Upper lobe of right lung (tissue), 1 donor: ENCODE measurements around the gene ASPA. TPM values are rescaled to one million over a fixed set of nuclear protein-coding genes. Genes with fewer than 3 reads are reported as not detected.
"Not testable (repeated sequence)": the region's sequence is repeated elsewhere in the genome, so short reads cannot be mapped to it uniquely, and the experiment has no call there.

Source experiments
- ATAC-seq: fragments of 200-7000 bp; cut with Tn5 transposase; one replicate; pipeline ENCODE4 v1.9.1; 2020; ENCODE audit warnings: mild to moderate bottlenecking, moderate library complexity
- DNase-seq: peaks from one replicate; pipeline ENCODE4 v3.0.0-alpha.2; 2020
- H3K27ac ChIP-seq: fragments of 200-600 bp; one replicate; pipeline ENCODE4 v1.8.0; 2022
- H3K27me3 ChIP-seq: fragments of 200-600 bp; one replicate; pipeline ENCODE4 v1.8.0; 2022; ENCODE audit warnings: mild to moderate bottlenecking
- H3K36me3 ChIP-seq: fragments of 200-600 bp; one replicate; pipeline ENCODE4 v1.8.0; 2022
- H3K4me1 ChIP-seq: fragments of 200-600 bp; one replicate; pipeline ENCODE4 v1.8.0; 2022
- H3K4me3 ChIP-seq: fragments of 200-600 bp; one replicate; pipeline ENCODE4 v1.8.0; 2022; ENCODE audit warnings: mild to moderate bottlenecking
- H3K9me3 ChIP-seq: fragments of 200-600 bp; one replicate; pipeline ENCODE4 v1.8.0; 2022
- CTCF ChIP-seq: fragments of 200-600 bp; IDR thresholded peaks from one replicate; pipeline ENCODE4 v1.8.0; 2022; ENCODE audit warnings: antibody characterized with exemption
- intact Hi-C: fragments of 100-400 bp; cut with DNase I; formaldehyde crosslinking; loops from one replicate; pipeline ENCODE4 v1.11.0; 2022
- long read RNA-seq: library from polyadenylated mRNA; unstranded; transcript quantifications from one replicate; pipeline ENCODE4 v2.0.0, GENCODE V29; 2021
- total RNA-seq: library from RNA; stranded (reverse); fragmentation: NEBNext Ultra II Directional; extraction: Animal tissue kit (Norgen Biotek cat#: 25700); gene quantifications from one replicate; pipeline ENCODE4 v1.2.1, GENCODE V29; 2021
- donor health status: DM: no; HTN: yes; CAD: no; lungs with severe emphysema.

The ASPA gene
- total RNA-seq = 8.2 TPM
- long read RNA-seq, full-length matches to known transcripts = 2 of 4 reads
- long read RNA-seq, partial matches to known transcripts = 0 of 4 reads
- long read RNA-seq, other reads (novel, unspliced or antisense) = 2 of 4 reads

- no peaks in the 10 kb centered on the region for H3K36me3 ChIP-seq
- peak within 1 kb of the TSS; percentile 36 for H3K4me3 ChIP-seq
- peaks cover 12% of the 10 kb centered on the region for H3K4me1 ChIP-seq
- H3K27ac ChIP-seq = peak within 1 kb of the TSS; percentile 45
- no peak for TF ChIP-seq CTCF
- ATAC-seq (no peak), DNase-seq (no peak)
- no peaks in the 10 kb centered on the region for H3K27me3 ChIP-seq
- no peaks in the 10 kb centered on the region for H3K9me3 ChIP-seq
- intact Hi-C loops = no loop called here
Measured at GRCh38 chr17:3475812-3476610, at the start of gene ASPA. ASPA (plus strand) TSS chr17:3475997; CDS start chr17:3476160, 163 bp downstream.

- H3K36me3 ChIP-seq, H3K27me3 ChIP-seq, H3K27ac ChIP-seq, H3K4me1 ChIP-seq, H3K9me3 ChIP-seq, H3K4me3 ChIP-seq, intact Hi-C loops: not testable (repeated sequence)
- peak; percentile 67 for DNase-seq
- peak; percentile 91 for ATAC-seq
Measured at GRCh38 chr17:3433215-3433614, 42.6 kb upstream of the ASPA start.

- no peak for TF ChIP-seq CTCF
Measured at GRCh38 chr17:3433741-3434140, 42.1 kb upstream of the ASPA start, which contains the start of gene OR1E2. OR1E2 (minus strand) TSS chr17:3433841; CDS start chr17:3433841, 0 bp downstream.

GRCh38 chr17:3438368-3438767, 37.4 kb upstream of the ASPA start:
- H3K27me3 ChIP-seq = no peaks in the 10 kb centered on the region
- no peak overlapping the region for H3K4me3 ChIP-seq
- no peaks in the 10 kb centered on the region for H3K4me1 ChIP-seq
- H3K27ac ChIP-seq = no peak overlapping the region
- no peaks in the 10 kb centered on the region for H3K9me3 ChIP-seq
- intact Hi-C loops = no loop called here
- TF ChIP-seq CTCF = no peak
- H3K36me3 ChIP-seq = no peaks in the 10 kb centered on the region
- DNase-seq (no peak), ATAC-seq (no peak)

More at GRCh38 chr17:3433741-3434140, 42.1 kb upstream of the ASPA start, which contains the start of gene OR1E2:
- Histone ChIP-seq H3K27ac (no peak within 1 kb of the TSS), H3K9me3 (no peaks in the 10 kb centered on the region), H3K27me3 (no peaks in the 10 kb centered on the region), H3K36me3 (no peaks in the 10 kb centered on the region), H3K4me1 (no peaks in the 10 kb centered on the region), H3K4me3 (no peak within 1 kb of the TSS)
- intact Hi-C loops = no loop called here
- ATAC-seq (no peak), DNase-seq (no peak)

- Histone ChIP-seq H3K4me1 (no peaks in the 10 kb centered on the region), H3K9me3 (no peaks in the 10 kb centered on the region), H3K27ac (no peak overlapping the region), H3K4me3 (no peak overlapping the region), H3K36me3 (no peaks in the 10 kb centered on the region), H3K27me3 (no peaks in the 10 kb centered on the region)
- TF ChIP-seq CTCF = no peak
- no peak for ATAC-seq
- no peak for DNase-seq
- intact Hi-C loops = no loop called here
Measured at GRCh38 chr17:3440451-3440850, 35.3 kb upstream of the ASPA start.

GRCh38 chr17:3447625-3448024, 28.2 kb upstream of the ASPA start:
- no peak overlapping the region for H3K4me3 ChIP-seq
- H3K4me1 ChIP-seq = no peaks in the 10 kb centered on the region
- no peaks in the 10 kb centered on the region for H3K36me3 ChIP-seq
- no peaks in the 10 kb centered on the region for H3K9me3 ChIP-seq
- intact Hi-C loops = no loop called here
- H3K27ac ChIP-seq = no peak overlapping the region
- TF ChIP-seq CTCF = no peak
- peak; percentile 46 for ATAC-seq
- no peak for DNase-seq
- H3K27me3 ChIP-seq = no peaks in the 10 kb centered on the region
